HL-60 (cell line): ENCODE measurements around the gene PRR12.

ENCODE experiments used
- CTCF ChIP-seq: IDR thresholded peaks from one replicate; pipeline ENCODE4 v1.5.1; 2011; ENCODE audit warnings: low read length, control low read depth, inconsistent platforms; ENCODE audit not compliant: insufficient read depth
- TF ChIP-seq, protein P1 (sequence below): IDR thresholded peaks from 2 replicates; pipeline ENCODE4 v1.6.1; 2012; ENCODE audit warnings: low read depth; ENCODE audit not compliant: insufficient replicate concordance

GRCh38 chr19:49613374-49613773, 22.4 kb downstream of the PRR12 start:
- TF ChIP-seq CTCF = no peak
- TF ChIP-seq, protein P1, sequence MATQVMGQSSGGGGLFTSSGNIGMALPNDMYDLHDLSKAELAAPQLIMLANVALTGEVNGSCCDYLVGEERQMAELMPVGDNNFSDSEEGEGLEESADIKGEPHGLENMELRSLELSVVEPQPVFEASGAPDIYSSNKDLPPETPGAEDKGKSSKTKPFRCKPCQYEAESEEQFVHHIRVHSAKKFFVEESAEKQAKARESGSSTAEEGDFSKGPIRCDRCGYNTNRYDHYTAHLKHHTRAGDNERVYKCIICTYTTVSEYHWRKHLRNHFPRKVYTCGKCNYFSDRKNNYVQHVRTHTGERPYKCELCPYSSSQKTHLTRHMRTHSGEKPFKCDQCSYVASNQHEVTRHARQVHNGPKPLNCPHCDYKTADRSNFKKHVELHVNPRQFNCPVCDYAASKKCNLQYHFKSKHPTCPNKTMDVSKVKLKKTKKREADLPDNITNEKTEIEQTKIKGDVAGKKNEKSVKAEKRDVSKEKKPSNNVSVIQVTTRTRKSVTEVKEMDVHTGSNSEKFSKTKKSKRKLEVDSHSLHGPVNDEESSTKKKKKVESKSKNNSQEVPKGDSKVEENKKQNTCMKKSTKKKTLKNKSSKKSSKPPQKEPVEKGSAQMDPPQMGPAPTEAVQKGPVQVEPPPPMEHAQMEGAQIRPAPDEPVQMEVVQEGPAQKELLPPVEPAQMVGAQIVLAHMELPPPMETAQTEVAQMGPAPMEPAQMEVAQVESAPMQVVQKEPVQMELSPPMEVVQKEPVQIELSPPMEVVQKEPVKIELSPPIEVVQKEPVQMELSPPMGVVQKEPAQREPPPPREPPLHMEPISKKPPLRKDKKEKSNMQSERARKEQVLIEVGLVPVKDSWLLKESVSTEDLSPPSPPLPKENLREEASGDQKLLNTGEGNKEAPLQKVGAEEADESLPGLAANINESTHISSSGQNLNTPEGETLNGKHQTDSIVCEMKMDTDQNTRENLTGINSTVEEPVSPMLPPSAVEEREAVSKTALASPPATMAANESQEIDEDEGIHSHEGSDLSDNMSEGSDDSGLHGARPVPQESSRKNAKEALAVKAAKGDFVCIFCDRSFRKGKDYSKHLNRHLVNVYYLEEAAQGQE = no peak
